SU-DHL-6 (cell line): ENCODE results near the gene ACTN4.

Source experiments
- H2AFZ ChIP-seq: fragments of 200-600 bp; sonication (generic); 2 replicates; pipeline ENCODE4 v1.6.1; 2014; ENCODE audit warnings: low read depth, mild to moderate bottlenecking, moderate library complexity, mixed read lengths, antibody characterized with exemption, low read length; ENCODE audit not compliant: severe bottlenecking
- H3F3A ChIP-seq: fragments of 200-600 bp; shearing (Covaris generic); 2 replicates; pipeline ENCODE4 v1.6.0; 2016; ENCODE audit warnings: antibody characterized with exemption, mild to moderate bottlenecking; ENCODE audit not compliant: insufficient read depth
- H3K27ac ChIP-seq: fragments of 200-600 bp; sonication (generic); 2 replicates; pipeline ENCODE4 v1.5.1; 2016; ENCODE audit warnings: low read depth, mild to moderate bottlenecking, low read length, moderate library complexity, mixed read lengths
- H3K27me3 ChIP-seq: fragments of 200-600 bp; sonication (generic), shearing (Covaris generic); 2 replicates; pipeline ENCODE4 v1.6.0; 2014; ENCODE audit warnings: mild to moderate bottlenecking, low read length
- H3K36me3 ChIP-seq: fragments of 200-600 bp; sonication (generic); 2 replicates; pipeline ENCODE4 v1.6.1; 2014; ENCODE audit warnings: mild to moderate bottlenecking, low read length, mixed read lengths
- H3K4me2 ChIP-seq: fragments of 300-600, 200-600 bp; shearing (Covaris generic), sonication (generic); 2 replicates; pipeline ENCODE4 v1.6.0; 2014; ENCODE audit warnings: low read length, low read depth, mild to moderate bottlenecking; ENCODE audit not compliant: poor library complexity, severe bottlenecking
- H3K4me3 ChIP-seq: fragments of 200-600 bp; sonication (generic); 2 replicates; pipeline ENCODE4 v1.5.1; 2014; ENCODE audit warnings: antibody characterized with exemption, low read length, mild to moderate bottlenecking, mixed read lengths; ENCODE audit not compliant: insufficient read depth, poor library complexity, severe bottlenecking
- H3K79me2 ChIP-seq: fragments of 200-600 bp; sonication (generic); 2 replicates; pipeline ENCODE4 v1.6.1; 2014; ENCODE audit warnings: mild to moderate bottlenecking, low read length, moderate library complexity; ENCODE audit not compliant: insufficient read depth
- H3K9ac ChIP-seq: fragments of 200-600 bp; sonication (generic); 2 replicates; pipeline ENCODE4 v1.7.0; 2014; ENCODE audit warnings: mild to moderate bottlenecking, low read length
- H3K9me2 ChIP-seq: fragments of 200-600 bp; sonication (generic); replicated peaks from 2 replicates; pipeline ENCODE4 v1.6.1; 2014; ENCODE audit warnings: low read length; ENCODE audit not compliant: insufficient read depth
- H3K9me3 ChIP-seq: fragments of 200-600 bp; sonication (generic); 2 replicates; pipeline ENCODE4 v1.6.1; 2014; ENCODE audit warnings: low read length, mixed read lengths; ENCODE audit not compliant: insufficient read depth
- H4K20me1 ChIP-seq: fragments of 200-600 bp; sonication (generic); 2 replicates; pipeline ENCODE4 v1.6.1; 2014; ENCODE audit warnings: low read depth, mild to moderate bottlenecking, antibody characterized with exemption, low read length, moderate library complexity, mixed read lengths
- EZH2phosphoT487 ChIP-seq: fragments of 200-600 bp; sonication (generic), shearing (Covaris generic); conservative IDR thresholded peaks from 2 replicates; pipeline ENCODE4 v1.6.1; 2018; ENCODE audit warnings: mild to moderate bottlenecking, antibody characterized with exemption, low read length, moderate library complexity, mixed read lengths
- TF ChIP-seq, protein P1 (sequence below): fragments of 200-600 bp; sonication (generic); IDR thresholded peaks from one replicate; pipeline ENCODE4 v1.5.1; 2017; ENCODE audit warnings: antibody characterized with exemption, mild to moderate bottlenecking, low read length, moderate library complexity; ENCODE audit not compliant: insufficient read depth, poor library complexity, severe bottlenecking

Gene ACTN4

DNA sequence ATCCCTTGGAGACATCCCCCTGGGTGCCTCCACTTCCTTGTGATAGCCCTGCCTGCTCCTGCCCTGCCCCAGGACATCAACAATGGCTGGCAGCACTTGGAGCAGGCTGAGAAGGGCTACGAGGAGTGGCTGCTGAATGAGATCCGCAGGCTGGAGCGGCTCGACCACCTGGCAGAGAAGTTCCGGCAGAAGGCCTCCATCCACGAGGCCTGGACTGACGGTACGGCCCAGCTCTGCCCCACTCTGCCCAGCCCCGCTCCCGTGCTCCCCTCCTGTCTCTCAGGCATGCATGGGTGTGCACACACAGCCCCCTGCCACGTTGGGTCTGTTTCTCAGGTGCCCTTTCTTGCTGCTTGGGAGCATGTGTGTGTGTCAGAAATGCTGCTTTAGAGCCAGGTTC is 70.4 kb downstream of the ACTN4 start:
- no peak overlapping the region for H3K4me2 ChIP-seq
- H3F3A ChIP-seq: no peaks in the 10 kb centered on the region
- H3K27ac ChIP-seq: no peak overlapping the region
- no peak overlapping the region for H3K4me3 ChIP-seq
- no peaks in the 10 kb centered on the region for H4K20me1 ChIP-seq
- H2AFZ ChIP-seq: no peak overlapping the region
- no peaks in the 10 kb centered on the region for H3K36me3 ChIP-seq
- H3K9me2 ChIP-seq: no peaks in the 10 kb centered on the region
- no peaks in the 10 kb centered on the region for H3K27me3 ChIP-seq
- no peaks in the 10 kb centered on the region for H3K79me2 ChIP-seq
- H3K9me3 ChIP-seq: no peaks in the 10 kb centered on the region
- no peak overlapping the region for H3K9ac ChIP-seq
- TF ChIP-seq, protein P1, sequence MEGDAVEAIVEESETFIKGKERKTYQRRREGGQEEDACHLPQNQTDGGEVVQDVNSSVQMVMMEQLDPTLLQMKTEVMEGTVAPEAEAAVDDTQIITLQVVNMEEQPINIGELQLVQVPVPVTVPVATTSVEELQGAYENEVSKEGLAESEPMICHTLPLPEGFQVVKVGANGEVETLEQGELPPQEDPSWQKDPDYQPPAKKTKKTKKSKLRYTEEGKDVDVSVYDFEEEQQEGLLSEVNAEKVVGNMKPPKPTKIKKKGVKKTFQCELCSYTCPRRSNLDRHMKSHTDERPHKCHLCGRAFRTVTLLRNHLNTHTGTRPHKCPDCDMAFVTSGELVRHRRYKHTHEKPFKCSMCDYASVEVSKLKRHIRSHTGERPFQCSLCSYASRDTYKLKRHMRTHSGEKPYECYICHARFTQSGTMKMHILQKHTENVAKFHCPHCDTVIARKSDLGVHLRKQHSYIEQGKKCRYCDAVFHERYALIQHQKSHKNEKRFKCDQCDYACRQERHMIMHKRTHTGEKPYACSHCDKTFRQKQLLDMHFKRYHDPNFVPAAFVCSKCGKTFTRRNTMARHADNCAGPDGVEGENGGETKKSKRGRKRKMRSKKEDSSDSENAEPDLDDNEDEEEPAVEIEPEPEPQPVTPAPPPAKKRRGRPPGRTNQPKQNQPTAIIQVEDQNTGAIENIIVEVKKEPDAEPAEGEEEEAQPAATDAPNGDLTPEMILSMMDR: no peak

DNA sequence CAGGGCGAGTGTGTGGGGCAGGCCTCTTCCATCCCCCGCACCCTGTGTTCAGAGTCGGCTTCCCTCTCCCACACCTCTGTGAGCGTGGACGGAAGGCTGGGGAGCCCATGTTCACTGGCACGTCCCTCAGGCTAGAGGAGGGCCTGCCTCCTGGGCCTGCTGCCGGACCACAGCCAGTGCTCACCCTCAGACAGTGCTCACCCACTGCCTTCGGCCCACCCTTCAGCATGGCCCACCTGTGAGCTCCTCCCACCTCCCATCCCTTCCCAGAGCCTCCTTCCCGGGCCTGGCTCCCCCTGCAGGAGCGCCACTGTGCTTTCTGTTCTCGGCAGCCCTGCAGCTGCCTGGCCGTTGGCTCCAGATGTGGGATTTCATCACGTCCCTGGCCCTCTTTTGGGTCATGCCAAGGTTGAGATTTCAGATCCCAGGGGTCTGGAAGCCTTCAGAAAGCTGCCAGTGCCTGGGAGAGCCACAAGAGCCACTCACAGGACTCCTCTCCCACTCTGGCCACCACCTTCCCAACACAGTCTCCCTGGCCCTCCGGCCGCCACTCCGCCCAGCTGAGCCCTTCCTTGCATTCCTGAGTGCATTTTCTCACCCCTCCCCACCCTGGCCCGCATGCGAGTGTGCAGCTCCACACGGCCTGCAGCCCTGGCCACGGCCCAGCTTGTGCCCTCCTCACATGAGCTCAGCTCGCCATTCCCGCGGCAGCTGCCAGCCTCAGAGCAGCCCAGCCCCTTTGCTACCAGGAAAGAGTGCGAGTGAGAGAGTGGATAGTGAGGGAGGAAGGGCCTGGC is 71.5 kb downstream of the ACTN4 start:
- Histone ChIP-seq H4K20me1 (no peaks in the 10 kb centered on the region), H3K9me3 (no peaks in the 10 kb centered on the region), H3K79me2 (no peaks in the 10 kb centered on the region), H3K4me2 (no peak overlapping the region), H3K9ac (no peak overlapping the region), H3K36me3 (no peaks in the 10 kb centered on the region), H3K4me3 (no peak overlapping the region), H3F3A (no peaks in the 10 kb centered on the region), H3K9me2 (no peaks in the 10 kb centered on the region), H2AFZ (no peak overlapping the region), H3K27me3 (no peaks in the 10 kb centered on the region), H3K27ac (no peak overlapping the region)
- no peak for TF ChIP-seq EZH2phosphoT487
- TF ChIP-seq, protein P1: no peak

DNA sequence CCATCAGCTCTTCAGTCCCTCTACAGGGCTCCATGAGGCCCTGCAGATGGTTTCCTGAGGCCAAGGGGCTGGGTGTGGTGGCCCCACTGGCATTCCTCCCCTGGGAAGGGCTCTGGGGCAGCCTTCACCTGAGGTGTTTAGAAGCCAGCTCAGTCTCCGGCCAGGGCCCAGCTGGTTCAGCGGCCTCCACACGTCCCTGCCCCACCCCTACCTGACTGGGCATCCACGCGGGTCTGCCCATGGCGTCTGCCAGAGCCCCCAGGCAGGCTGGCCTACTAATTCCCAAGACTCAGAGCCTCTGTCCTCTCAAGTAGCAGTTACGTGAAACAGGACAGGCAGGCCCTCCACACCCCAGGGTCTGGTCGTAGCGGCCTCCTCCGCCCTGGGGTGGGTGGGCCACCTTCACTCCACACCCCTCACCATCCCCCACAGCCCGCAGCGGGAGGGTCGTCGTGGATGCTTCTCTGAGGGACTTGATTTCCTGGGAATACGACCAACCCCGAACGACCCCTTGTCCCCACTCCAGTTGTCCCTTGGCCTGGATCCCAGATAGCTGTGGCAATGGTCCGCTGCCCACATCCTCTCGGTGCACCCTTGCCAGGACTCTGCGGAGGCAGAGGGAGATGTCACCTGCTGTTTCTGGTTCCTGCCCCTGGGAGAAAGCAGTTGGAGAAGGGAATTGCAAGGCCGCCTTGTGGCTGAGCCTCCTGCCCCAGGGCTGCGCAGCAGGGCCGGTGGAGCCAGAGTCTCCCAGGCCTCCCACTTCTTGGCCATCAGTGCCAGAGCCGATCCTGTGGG is 72.5 kb downstream of the ACTN4 start:
- Histone ChIP-seq H3K9me2 (no peaks in the 10 kb centered on the region), H3K27ac (no peak overlapping the region), H4K20me1 (no peaks in the 10 kb centered on the region), H3K36me3 (no peaks in the 10 kb centered on the region), H3K27me3 (no peaks in the 10 kb centered on the region), H3K79me2 (no peaks in the 10 kb centered on the region), H2AFZ (no peak overlapping the region), H3K9ac (no peak overlapping the region), H3F3A (no peaks in the 10 kb centered on the region), H3K4me2 (no peak overlapping the region), H3K9me3 (no peaks in the 10 kb centered on the region), H3K4me3 (no peak overlapping the region)
- TF ChIP-seq, protein P1: no peak
- no peak for TF ChIP-seq EZH2phosphoT487
